HepG2 (cell line): ENCODE results near the gene CD300LF. TPM values are rescaled to one million over a fixed set of nuclear protein-coding genes. Genes with fewer than 3 reads are reported as not detected.

Source experiments
- ATAC-seq: fragments of 200-7000 bp; cut with Tn5 transposase; 3 replicates; pipeline ENCODE4 v1.9.1; 2020; ENCODE audit warnings: mild to moderate bottlenecking, moderate library complexity
- BruUV-seq: library from RNA; stranded (reverse); fragments of 400-500 nt; replicated peaks from 2 replicates; lab custom pipeline; 2021; lab: Mats Ljungman, UMichigan
- CTCF ChIA-PET: fragments of 300-600 bp; formaldehyde crosslinking; extraction: SDS; loops from one replicate; lab custom pipeline; 2021; ENCODE audit warnings: low total read pairs, inconsistent platforms, low intra/inter-chr PET ratio; lab: Yijun Ruan, JAX
- POLR2A ChIA-PET: fragments of 350-600 bp; sonication (Branson Sonifier 250); formaldehyde crosslinking; loops from one replicate; lab custom pipeline; 2020; ENCODE audit warnings: antibody characterized with exemption, inconsistent platforms; lab: Yijun Ruan, JAX
- DNase-seq: peaks from one replicate; pipeline ENCODE4 v3.0.0-alpha.2; 2015; ENCODE audit warnings: low spot score
- FAIRE-seq: peaks from 3 replicates; lab custom pipeline; 2011; peaks lifted over from hg19 to GRCh38; lab: Jason Lieb, UNC
- H2AFZ ChIP-seq: one replicate; pipeline ENCODE4 v1.6.1; 2011; ENCODE audit warnings: low read length, inconsistent platforms
- H3K27ac ChIP-seq: fragments of 300-600 bp; 3 replicates; pipeline ENCODE4 v1.8.0; 2011; ENCODE audit warnings: mixed run types, mild to moderate bottlenecking, mixed read lengths, low read length, inconsistent platforms; ENCODE audit not compliant: insufficient read depth; ENCODE audit errors: extremely low read length
- H3K27me3 ChIP-seq, 2 experiments: fragments of 200-600 bp in 1 of 2; 2 replicates in 1 of 2; 3 replicates in 1 of 2; pipeline versions ENCODE4 v1.6.0 to v1.8.0; 2011; ENCODE audit warnings: low read length in 2 of 2, mild to moderate bottlenecking in 2 of 2, moderate library complexity in 2 of 2, inconsistent platforms in 1 of 2; ENCODE audit not compliant: insufficient read depth in 2 of 2, control insufficient read depth in 1 of 2
- H3K36me3 ChIP-seq, 2 experiments: fragments of 200-600 bp in 1 of 2; replicated peaks in 1 of 2; 2 replicates in 1 of 2; 3 replicates in 1 of 2; pipeline versions ENCODE4 v1.5.1 to v1.8.0; 2011; ENCODE audit warnings: low read length in 2 of 2, inconsistent platforms in 1 of 2; ENCODE audit not compliant: insufficient read depth in 2 of 2, control insufficient read depth in 1 of 2
- H3K4me1 ChIP-seq: 2 replicates; pipeline ENCODE4 v1.5.1; 2012; ENCODE audit warnings: low read length, inconsistent platforms; ENCODE audit not compliant: insufficient read depth
- H3K4me2 ChIP-seq: 2 replicates; pipeline ENCODE4 v1.6.0; 2011; ENCODE audit warnings: low read depth, low read length, inconsistent platforms
- H3K4me3 ChIP-seq, 3 experiments: fragments of 200-600 bp in 1 of 3; sonication (generic), shearing (Covaris generic) in 1 of 3; replicated peaks in 1 of 3; 2 replicates each; pipeline ENCODE4 v1.5.1; 2011 to 2016; ENCODE audit warnings: low read length in 3 of 3, inconsistent platforms in 2 of 3, low read depth in 2 of 3, mild to moderate bottlenecking in 2 of 3, control low read depth in 1 of 3, mixed read lengths in 1 of 3; ENCODE audit not compliant: insufficient read depth in 1 of 3
- H3K79me2 ChIP-seq: one replicate; pipeline ENCODE4 v1.6.1; 2011; ENCODE audit warnings: low read length, inconsistent platforms; ENCODE audit not compliant: insufficient read depth
- H3K9ac ChIP-seq: 2 replicates; pipeline ENCODE4 v1.6.0; 2011; ENCODE audit warnings: mild to moderate bottlenecking, low read depth, low read length, inconsistent platforms; ENCODE audit not compliant: insufficient read depth
- H3K9me3 ChIP-seq: 2 replicates; pipeline ENCODE4 v1.5.1; 2012; ENCODE audit warnings: mild to moderate bottlenecking, low read length
- H4K20me1 ChIP-seq: 2 replicates; pipeline ENCODE4 v1.6.0; 2011; ENCODE audit warnings: inconsistent platforms, mild to moderate bottlenecking, low read length, moderate library complexity; ENCODE audit not compliant: insufficient read depth
- DZIP1 ChIP-seq: sonication (generic); formaldehyde crosslinking; IDR thresholded peaks from 2 replicates; pipeline ENCODE4 v1.5.0; 2020; ENCODE audit warnings: mild to moderate bottlenecking, missing genetic modification reagents
- ELF1 ChIP-seq: sonication (generic); formaldehyde crosslinking; IDR thresholded peaks from 2 replicates; pipeline ENCODE4 v1.4.0; 2020; ENCODE audit warnings: missing genetic modification reagents
- MNT ChIP-seq: fragments of 450-650 bp; IDR thresholded peaks from 2 replicates; pipeline ENCODE4 v1.6.1; 2016
- NCOA1 ChIP-seq: sonication (generic); formaldehyde crosslinking; IDR thresholded peaks from 2 replicates; pipeline ENCODE4 v1.9.0; 2021; ENCODE audit warnings: missing genetic modification reagents
- NCOR1 ChIP-seq: fragments of 200-600 bp; sonication (generic); IDR thresholded peaks from 2 replicates; pipeline ENCODE4 v1.7.0; 2017; ENCODE audit warnings: antibody characterized with exemption, low read length, borderline replicate concordance
- PRPF4 ChIP-seq: fragments of 200-400 bp; formaldehyde crosslinking; IDR thresholded peaks from 2 replicates; pipeline ENCODE4 v1.6.1; 2016; ENCODE audit warnings: low read length, low read depth; ENCODE audit not compliant: poor library complexity, severe bottlenecking
- ZNF207 ChIP-seq: fragments of 450-650 bp; IDR thresholded peaks from 2 replicates; pipeline ENCODE4 v1.6.1; 2016; ENCODE audit warnings: antibody characterized with exemption, borderline replicate concordance
- ZNF326 ChIP-seq: sonication (generic); formaldehyde crosslinking; IDR thresholded peaks from 2 replicates; pipeline ENCODE4 v1.4.0; 2020; ENCODE audit warnings: missing genetic modification reagents, borderline replicate concordance
- ZNF33B ChIP-seq: sonication (generic); formaldehyde crosslinking; IDR thresholded peaks from 2 replicates; pipeline ENCODE4 v1.5.1; 2020; ENCODE audit warnings: mild to moderate bottlenecking, missing genetic modification reagents
- ZNF703 ChIP-seq: sonication (generic); formaldehyde crosslinking; IDR thresholded peaks from 2 replicates; pipeline ENCODE4 v1.5.1; 2020; ENCODE audit warnings: missing genetic modification reagents, mild to moderate bottlenecking, moderate library complexity, borderline replicate concordance
- ZSCAN5A ChIP-seq: sonication (generic); formaldehyde crosslinking; IDR thresholded peaks from 2 replicates; pipeline ENCODE4 v1.8.0; 2022; ENCODE audit warnings: mild to moderate bottlenecking, missing genetic modification reagents, borderline replicate concordance
- WGBS: methylation state at CpG from one replicate; pipeline ENCODE4 v1.1.6; 2017; ENCODE audit warnings: low lambda C conversion rate; 5-methylcytosine and 5-hydroxymethylcytosine counted together
- in situ Hi-C: cut with HindIII; loops from 2 replicates; pipeline ENCODE4 v1.10.0; 2017; ENCODE audit warnings: low pct_unique_long_range_greater_than_20kb; ENCODE audit not compliant: extremely low pct_ligation_motif_present
- intact Hi-C: fragments of 100-400 bp; cut with micrococcal nuclease; formaldehyde crosslinking; loops from one replicate; pipeline ENCODE4 v1.10.0; 2022; ENCODE audit not compliant: unreplicated experiment
- polyA plus RNA-seq, 8 experiments: library from polyadenylated mRNA; depleted of rRNA in 3 of 8; stranded (reverse) in 7 of 8; unstranded in 1 of 8; fragments of >200 nt; fragmentation: Illumina TruSeq in 4 of 8; extraction: Trizol in 4 of 8; gene quantifications; 2 replicates each; pipeline versions ENCODE4 v1.2.1 to v1.2.3, GENCODE V29; 2011 to 2016; ENCODE audit warnings: low read depth in 4 of 8, missing spikeins in 1 of 8, mixed read lengths in 1 of 8; ENCODE audit not compliant: insufficient read depth in 1 of 8
- total RNA-seq, 5 experiments: library from RNA; depleted of rRNA; stranded (reverse); fragments of >200 nt; fragmentation: Illumina TruSeq; extraction: Trizol; gene quantifications; 2 replicates each; pipeline ENCODE4 v1.2.3, GENCODE V29; 2016; ENCODE audit warnings: low read depth in 1 of 5

Gene CD300LF
- total and polyA plus RNA-seq, 2 of the 13 experiments (the other 11 are each of a cell fraction or from before 2014, with no cell fraction given), result not detected

- FAIRE-seq (peak; percentile 75), ATAC-seq (no peak), DNase-seq (no peak)
- Histone ChIP-seq H3K27ac (no peak overlapping the region), H3K9me3 (peaks cover 9% of the 10 kb centered on the region; the same call in 1 of the 2 replicates), H3K36me3 (no peaks in the 10 kb centered on the region), H3K4me1 (no peaks in the 10 kb centered on the region), H3K9ac (no peak overlapping the region), H3K27me3 (peaks cover 3 to 22% of the 10 kb centered on the region in 2 experiments; a peak in 4 of 5 replicates), H4K20me1 (no peaks in the 10 kb centered on the region), H3K79me2 (no peaks in the 10 kb centered on the region), H3K4me2 (no peak overlapping the region), H3K4me3 (no peak overlapping the region), H2AFZ (no peak overlapping the region)
- intact Hi-C loops, result no loop called here
- BruUV-seq, result no TSS peak
- ChIA-PET POLR2A (no interaction called here), CTCF (no interaction called here)
- WGBS, result 46% methylated on average over 3 of the region's 3 CpGs
- TF ChIP-seq ZNF703 (CRISPR knock-in tag) (no peak), ZNF33B (CRISPR knock-in tag) (no peak), PRPF4 (no peak), DZIP1 (CRISPR knock-in tag) (no peak), ZSCAN5A (CRISPR knock-in tag) (no peak), MNT (peak; percentile 96), ELF1 (CRISPR knock-in tag) (no peak), NCOR1 (no peak), NCOA1 (CRISPR knock-in tag) (no peak), ZNF207 (peak; percentile 76; the same call in 1 of the 2 replicates), ZNF326 (CRISPR knock-in tag) (no peak)
- in situ Hi-C loops, result no loop called here
Observed at GRCh38 chr17:74728033-74728701, 15.4 kb upstream of the CD300LF start.
